K562 (cell line): ENCODE measurements around the gene LYZL4. TPM values are rescaled to one million over a fixed set of nuclear protein-coding genes. Genes with fewer than 3 reads are reported as not detected.

ENCODE experiments used
- CBFA2T2 ChIP-seq: fragments of 450-650 bp; conservative IDR thresholded peaks from 2 replicates; pipeline ENCODE4 v1.6.1; 2017; ENCODE audit warnings: mild to moderate bottlenecking
- CC2D1A ChIP-seq: fragments of 450-650 bp; IDR thresholded peaks from 2 replicates; pipeline ENCODE4 v1.6.1; 2017; ENCODE audit warnings: mild to moderate bottlenecking
- CREB3L1 ChIP-seq: fragments of 450-650 bp; IDR thresholded peaks from 2 replicates; pipeline ENCODE4 v1.6.1; 2014; ENCODE audit warnings: low read depth, mild to moderate bottlenecking, moderate library complexity, borderline replicate concordance
- CTBP1 ChIP-seq: fragments of 450-650 bp; IDR thresholded peaks from 2 replicates; pipeline ENCODE4 v1.6.1; 2016; ENCODE audit warnings: borderline replicate concordance
- CXXC5 ChIP-seq: fragments of 250-450 bp; sonication (Bioruptor Pico); IDR thresholded peaks from 2 replicates; pipeline ENCODE4 v1.8.0; 2022; ENCODE audit warnings: inconsistent platforms, mild to moderate bottlenecking, moderate library complexity
- ESRRB ChIP-seq: fragments of 250-450 bp; sonication (Bioruptor Pico); IDR thresholded peaks from 2 replicates; pipeline ENCODE4 v1.5.0; 2020; ENCODE audit warnings: mild to moderate bottlenecking, moderate library complexity, borderline replicate concordance
- FOS ChIP-seq: IDR thresholded peaks from 3 replicates; pipeline ENCODE4 v1.6.1; 2011; ENCODE audit not compliant: insufficient read length; ENCODE audit errors: extremely low read depth
- KHSRP ChIP-seq: fragments of 450-650 bp; IDR thresholded peaks from 2 replicates; pipeline ENCODE4 v1.6.1; 2017
- MAFF ChIP-seq: IDR thresholded peaks from 2 replicates; pipeline ENCODE4 v1.6.1; 2012; ENCODE audit warnings: low read length, improper control_type of control experiment
- MTA2 ChIP-seq: fragments of 450-650 bp; IDR thresholded peaks from 2 replicates; pipeline ENCODE4 v1.6.1; 2016; ENCODE audit warnings: low read depth
- NCOA6 ChIP-seq: fragments of 450-650 bp; IDR thresholded peaks from 2 replicates; pipeline ENCODE4 v1.6.1; 2017; ENCODE audit warnings: mild to moderate bottlenecking
- NFE2 ChIP-seq: IDR thresholded peaks from 2 replicates; pipeline ENCODE4 v1.6.1; 2014; ENCODE audit warnings: antibody characterized with exemption, low read depth
- PRMT5 ChIP-seq: sonication (generic); formaldehyde crosslinking; IDR thresholded peaks from 2 replicates; pipeline ENCODE4 v1.5.0; 2020; ENCODE audit warnings: missing genetic modification reagents
- PURB ChIP-seq: sonication (generic); formaldehyde crosslinking; IDR thresholded peaks from 2 replicates; pipeline ENCODE4 v1.9.0; 2021; ENCODE audit warnings: low read depth, mild to moderate bottlenecking, missing genetic modification reagents
- SAFB2 ChIP-seq: fragments of 200-400 bp; formaldehyde crosslinking; IDR thresholded peaks from 2 replicates; pipeline ENCODE4 v1.6.1; 2018; ENCODE audit warnings: borderline replicate concordance, low read length, low read depth, moderate library complexity; ENCODE audit not compliant: severe bottlenecking
- SRF ChIP-seq, 2 experiments: fragments of 250-450, 450-650 bp in 1 of 2; sonication (Bioruptor Pico) in 1 of 2; sonication (generic) in 1 of 2; formaldehyde crosslinking; IDR thresholded peaks; 2 replicates each; pipeline versions ENCODE4 v1.5.0 to v1.5.1; 2020 to 2022; ENCODE audit warnings: mild to moderate bottlenecking in 1 of 2, missing genetic modification reagents in 1 of 2
- STAT5A ChIP-seq: IDR thresholded peaks from 2 replicates; pipeline ENCODE4 v1.6.1; 2012; ENCODE audit warnings: low read length, inconsistent platforms, borderline replicate concordance
- TBL1XR1 ChIP-seq, 2 experiments: IDR thresholded peaks; 2 replicates each; pipeline ENCODE4 v1.6.1; 2012; ENCODE audit warnings: improper control_type of control experiment in 2 of 2, low read length in 2 of 2, mild to moderate bottlenecking in 1 of 2
- TRIM24 ChIP-seq, 2 experiments: fragments of 450-650 bp; IDR thresholded peaks; 2 replicates each; pipeline ENCODE4 v1.6.1; 2016
- VEZF1 ChIP-seq: fragments of 200-800 bp; sonication (Bioruptor generic); IDR thresholded peaks from 2 replicates; pipeline ENCODE4 v1.6.1; 2017; ENCODE audit warnings: missing genetic modification characterization, missing compliant biosample characterization
- ZNF175 ChIP-seq: fragments of 200-800 bp; sonication (Bioruptor generic); IDR thresholded peaks from 2 replicates; pipeline ENCODE4 v1.6.1; 2016; ENCODE audit warnings: low read depth, mild to moderate bottlenecking, missing genetic modification characterization, missing compliant biosample characterization
- ZNF311 ChIP-seq: fragments of 250-450 bp; sonication (Bioruptor Pico); IDR thresholded peaks from 2 replicates; pipeline ENCODE4 v1.4.0; 2020; ENCODE audit warnings: mild to moderate bottlenecking, moderate library complexity
- ZNF395 ChIP-seq: fragments of 200-800 bp; sonication (Bioruptor generic); IDR thresholded peaks from 2 replicates; pipeline ENCODE4 v1.6.1; 2017; ENCODE audit warnings: missing genetic modification characterization, missing compliant biosample characterization
- ZNF76 ChIP-seq: fragments of 250-450 bp; sonication (Bioruptor Pico); IDR thresholded peaks from 2 replicates; pipeline ENCODE4 v1.4.0; 2020; ENCODE audit warnings: mild to moderate bottlenecking, moderate library complexity, borderline replicate concordance
- ZZZ3 ChIP-seq: fragments of 450-650 bp; IDR thresholded peaks from 2 replicates; pipeline ENCODE4 v1.6.1; 2016; ENCODE audit warnings: antibody characterized with exemption, mild to moderate bottlenecking, moderate library complexity
- polyA plus RNA-seq, 8 experiments: library from polyadenylated mRNA; depleted of rRNA in 4 of 8; stranded (reverse) in 5 of 8; unstranded in 3 of 8; fragments of >200 nt; fragmentation: Nextera tagmentation in 2 of 8; fragmentation: Illumina TruSeq in 1 of 8; extraction: Ambion mirVana in 2 of 8; extraction: Trizol in 1 of 8; gene quantifications; 2 replicates each; pipeline versions ENCODE4 v1.2.1 to v1.2.3, GENCODE V29; 2011 to 2014; ENCODE audit warnings: inconsistent platforms in 1 of 8, missing spikeins in 1 of 8
- total RNA-seq, 7 experiments: library from RNA; depleted of rRNA in 6 of 7; stranded (reverse); fragments of >200 nt in 6 of 7; fragmentation: Illumina TruSeq in 2 of 7; extraction: Trizol in 2 of 7; gene quantifications; 2 replicates each; pipeline versions ENCODE4 v1.2.1 to v1.2.3, GENCODE V29; 2011 to 2021; ENCODE audit warnings: low replicate concordance in 1 of 7

Gene LYZL4
- total and polyA plus RNA-seq, 9 of the 15 experiments (the other 6 are each of a cell fraction or from before 2014, with no cell fraction given): not detected

DNA sequence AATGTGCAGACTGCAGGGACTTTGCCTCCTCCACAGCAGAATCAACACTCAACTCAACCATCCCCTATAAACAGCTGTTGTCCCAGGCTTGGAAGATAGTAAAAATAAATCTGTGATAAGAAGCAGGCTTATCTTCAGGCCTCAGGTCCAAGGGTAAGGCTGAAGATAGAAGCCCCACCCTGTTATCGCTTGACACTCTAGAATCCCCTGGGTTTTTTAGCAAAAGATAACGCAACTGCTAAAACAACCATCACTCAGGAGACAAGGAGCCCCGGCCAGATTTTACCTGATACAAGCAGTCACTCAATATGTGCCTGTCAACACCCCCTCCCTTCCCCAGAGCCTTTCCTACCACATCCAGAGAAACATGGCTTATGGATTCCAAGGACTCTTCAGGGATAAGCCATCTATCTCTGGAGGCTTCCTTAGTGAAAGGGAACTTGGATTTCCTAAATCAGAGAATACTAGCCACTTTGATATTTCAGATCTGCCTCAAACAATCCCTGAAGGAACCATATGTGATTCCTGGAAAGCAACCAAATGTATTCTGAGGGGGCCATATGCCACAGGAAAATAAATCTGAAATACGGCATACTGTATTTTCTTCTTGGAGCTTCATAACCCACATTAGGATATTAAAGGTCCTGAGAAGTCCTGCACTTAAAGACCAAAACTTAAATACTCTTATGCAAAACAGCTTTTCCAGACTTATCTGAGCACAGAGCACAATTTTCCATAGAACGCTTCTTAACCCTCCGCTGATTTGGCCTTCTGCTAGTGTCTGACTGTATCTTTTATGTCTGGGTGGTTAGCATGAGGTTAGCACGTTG, 60.4 kb downstream of the LYZL4 start (continued):
- TF ChIP-seq ESRRB (CRISPR knock-in tag) (no peak), KHSRP (peak; percentile 33; the same call in 1 of the 2 replicates), SRF (CRISPR knock-in tag; IDR thresholded peaks at IDR 0.05) (no peak), CBFA2T2 (peak; percentile 93), CC2D1A (peak; percentile 82; the same call in 1 of the 2 replicates), CXXC5 (CRISPR knock-in tag) (peak; percentile 56), NCOA6 (no peak), VEZF1 (CRISPR knock-in tag) (peak; percentile 38; the same call in 1 of the 2 replicates), PRMT5 (CRISPR knock-in tag) (no peak), PURB (CRISPR knock-in tag) (no peak), SAFB2 (no peak), TRIM24 (IDR thresholded peaks at IDR 0.05) (peak; percentile 70 to 89), CREB3L1 (no peak), ZNF311 (CRISPR knock-in tag) (peak; percentile 74; the same call in 1 of the 2 replicates), TBL1XR1 (IDR thresholded peaks at IDR 0.05; ENCODE audit: low read length in 2 of 2) (peak in 1 of 2 experiments; percentile 21; a peak in 1 of 4 replicates), STAT5A (peak; percentile 75; the same call in 1 of the 2 replicates), MTA2 (peak; percentile 85), MAFF (no peak), ZNF76 (CRISPR knock-in tag) (0 out of 2 replicates have a peak, but pooled peaks have one; percentile 45), FOS (no peak), ZNF175 (CRISPR knock-in tag) (peak; percentile 69; the same call in 1 of the 2 replicates), ZNF395 (CRISPR knock-in tag) (peak; percentile 67; the same call in 1 of the 2 replicates), CTBP1 (peak; percentile 87; the same call in 1 of the 2 replicates), ZZZ3 (no peak), NFE2 (no peak)
